Activated CD8-positive, alpha-beta memory T cell treated with anti-CD3 and anti-CD28 coated beads, Interleukin-2, amount 50 U/mL, for 4 hours (primary cell): ENCODE data around the gene SYTL2.
A peak's percentile ranks its signal among the peaks of the same experiment; 100 is the strongest.

Experiments
- DNase-seq: peaks from one replicate; pipeline ENCODE4 v3.0.0-alpha.2; 2020

SYTL2 gene

DNA sequence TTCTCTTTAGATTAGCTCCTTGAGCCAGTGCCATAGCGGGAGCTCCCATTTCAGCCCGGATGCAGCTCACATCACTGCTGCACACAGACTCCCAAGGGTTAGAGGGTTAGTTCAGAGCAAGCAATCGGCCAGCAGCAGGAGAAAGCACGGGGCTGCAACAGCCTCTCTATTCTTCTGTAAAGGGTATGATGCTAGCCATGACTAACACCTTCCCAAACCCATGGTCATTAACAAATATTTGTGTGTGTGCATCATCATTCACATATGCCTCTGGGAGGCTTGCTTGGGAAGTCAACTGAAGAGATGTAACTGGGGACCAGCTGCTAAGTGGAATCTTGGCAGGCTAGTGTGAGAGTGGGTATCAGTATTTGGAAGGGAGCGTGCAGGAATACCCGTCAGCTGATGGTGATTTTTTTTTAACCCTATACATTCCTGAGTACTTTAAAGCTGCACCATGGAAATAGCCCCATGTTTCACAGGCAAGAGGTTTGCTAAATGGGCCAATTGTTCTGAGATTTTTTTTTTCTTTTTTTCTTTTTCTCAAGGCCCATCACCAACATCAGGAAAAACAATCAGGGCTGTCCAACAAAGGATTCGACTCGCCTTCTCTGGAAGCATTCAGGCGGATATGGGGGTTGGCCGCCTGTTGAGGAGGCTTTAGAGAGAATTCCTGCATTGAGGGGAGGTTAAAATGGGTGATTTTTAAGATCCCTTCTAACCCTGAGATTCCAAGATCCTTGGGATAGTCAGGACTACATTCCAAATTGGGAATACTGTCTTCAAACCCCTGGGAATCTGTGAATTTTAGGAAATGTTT lies 91.7 kb downstream of the SYTL2 start:
- DNase-seq = no peak

DNA sequence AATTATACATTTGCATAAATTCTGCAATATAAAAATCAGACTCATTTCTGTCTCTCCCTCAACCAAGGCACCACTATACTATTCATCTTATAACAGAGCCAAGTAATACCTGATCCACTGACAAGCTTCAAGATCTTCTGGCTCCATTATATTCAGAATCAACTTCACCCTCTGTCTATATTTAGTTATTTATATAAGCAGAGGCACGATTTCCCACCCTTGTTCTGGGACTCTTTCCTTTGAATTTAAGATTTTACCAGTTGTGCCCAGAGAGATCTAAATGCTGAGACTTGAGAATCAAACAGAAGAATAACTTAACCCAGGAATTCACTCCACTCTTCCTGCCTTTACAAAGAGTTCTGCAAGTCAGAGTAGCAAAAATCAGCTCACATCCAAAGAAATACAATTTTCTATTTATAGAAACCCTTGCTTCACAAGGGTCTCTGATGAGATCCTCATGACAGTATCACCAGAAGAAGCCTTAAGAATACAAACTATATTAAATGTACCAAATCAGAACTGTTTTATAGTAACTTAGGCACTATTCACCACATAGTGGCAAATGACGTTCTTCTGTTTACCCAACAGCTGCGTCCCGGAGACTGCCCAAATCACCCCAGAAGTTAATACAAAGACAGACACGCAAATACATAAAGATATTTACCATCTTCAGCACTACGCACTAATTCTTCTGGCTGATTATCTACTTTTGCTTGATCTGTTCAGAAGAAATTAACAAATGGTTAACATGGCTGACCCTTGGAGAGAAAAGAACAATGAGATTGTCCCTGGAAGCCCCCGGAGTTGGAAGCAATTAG lies 92.6 kb downstream of the SYTL2 start:
- DNase-seq = no peak

DNA sequence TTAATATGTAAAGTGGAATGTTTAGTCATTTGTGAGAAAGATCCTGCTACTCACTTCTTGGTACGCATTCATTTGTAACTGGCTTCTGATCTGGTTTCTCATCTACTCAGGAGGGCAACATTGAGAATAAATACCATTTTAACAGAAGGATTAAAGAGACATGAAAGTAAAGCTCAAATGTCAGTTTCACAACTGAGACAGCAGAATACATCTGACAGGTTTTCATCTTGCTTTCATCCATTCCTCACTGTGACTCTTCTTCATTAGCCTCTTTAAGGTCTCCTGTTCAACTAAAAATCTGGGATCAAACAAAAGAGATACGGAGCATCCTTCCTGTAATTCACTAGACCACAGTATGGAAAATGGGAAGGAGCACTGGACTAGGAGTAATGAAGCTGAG lies 93.5 kb downstream of the SYTL2 start:
- no peak for DNase-seq

DNA sequence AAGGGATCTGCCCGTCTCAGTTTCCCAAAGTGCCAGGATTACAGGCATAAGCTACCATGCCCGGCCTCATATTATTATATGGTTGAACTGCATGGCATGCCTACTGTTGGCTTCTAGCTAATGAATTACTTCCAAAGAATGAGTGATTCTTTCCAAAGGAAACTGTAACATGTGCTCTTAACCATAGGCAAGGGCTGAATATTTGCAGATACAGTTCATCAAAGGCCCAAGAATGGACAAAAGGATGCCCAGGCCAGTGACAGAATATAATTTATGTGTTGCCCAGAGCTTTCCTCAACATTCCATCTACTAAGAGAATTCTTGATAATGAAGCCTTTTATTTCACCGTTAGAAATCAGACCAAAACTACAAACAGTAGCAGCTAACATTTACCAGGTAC lies 98.0 kb downstream of the SYTL2 start:
- DNase-seq = no peak

DNA sequence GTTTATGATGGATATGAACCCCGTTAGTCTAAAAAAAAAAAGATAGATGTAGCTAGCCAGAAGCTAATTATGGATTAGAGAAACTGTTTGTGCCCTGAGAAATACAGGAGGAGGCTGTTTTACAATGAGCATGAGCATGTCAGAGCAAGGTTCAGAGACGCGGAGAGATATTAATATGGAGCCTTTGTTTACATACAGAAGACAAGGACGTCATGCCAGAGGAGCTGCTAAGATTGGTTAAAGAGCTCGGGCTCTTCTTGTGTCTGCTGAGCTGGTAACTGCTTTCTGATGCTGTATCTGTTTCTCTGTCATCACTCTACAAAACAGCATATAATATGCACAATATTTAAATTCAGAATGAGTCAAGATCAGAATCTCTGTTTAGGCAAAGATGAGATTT lies 100.0 kb downstream of the SYTL2 start:
- no peak for DNase-seq

DNA sequence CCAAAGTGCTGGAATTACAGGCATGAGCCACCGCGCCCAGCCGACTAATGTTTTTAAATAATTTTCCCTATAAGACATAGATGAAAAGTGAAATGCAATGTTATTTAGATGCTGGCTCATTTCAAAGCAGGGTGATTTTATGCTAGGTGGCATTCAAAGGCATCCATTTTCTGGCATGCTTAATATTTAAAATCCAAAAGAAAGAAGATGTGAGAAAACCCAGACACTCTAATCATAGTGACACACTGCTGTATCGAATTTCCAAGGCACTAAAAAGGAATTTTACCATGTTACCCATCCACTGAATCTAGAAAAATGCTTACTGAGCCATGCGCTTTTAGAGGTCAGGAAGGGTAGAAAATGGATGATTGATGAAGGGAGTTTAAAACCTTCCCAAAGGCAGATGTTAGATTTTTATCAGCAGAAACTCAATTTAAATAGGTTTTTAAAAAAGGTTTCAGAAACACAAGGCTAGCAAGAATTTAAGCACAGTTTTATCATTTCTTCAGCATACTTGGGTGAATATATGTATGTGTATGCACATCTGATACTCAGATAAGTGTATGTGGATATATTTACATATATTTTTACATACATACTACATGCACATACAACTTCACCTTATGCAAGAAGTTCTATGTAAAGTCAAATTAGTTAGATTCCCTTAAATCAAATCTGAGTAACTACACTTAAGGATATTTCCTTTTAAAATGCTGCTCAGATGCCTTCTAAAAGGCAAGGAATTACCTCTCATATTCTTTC lies 100.8 kb downstream of the SYTL2 start:
- no peak for DNase-seq

DNA sequence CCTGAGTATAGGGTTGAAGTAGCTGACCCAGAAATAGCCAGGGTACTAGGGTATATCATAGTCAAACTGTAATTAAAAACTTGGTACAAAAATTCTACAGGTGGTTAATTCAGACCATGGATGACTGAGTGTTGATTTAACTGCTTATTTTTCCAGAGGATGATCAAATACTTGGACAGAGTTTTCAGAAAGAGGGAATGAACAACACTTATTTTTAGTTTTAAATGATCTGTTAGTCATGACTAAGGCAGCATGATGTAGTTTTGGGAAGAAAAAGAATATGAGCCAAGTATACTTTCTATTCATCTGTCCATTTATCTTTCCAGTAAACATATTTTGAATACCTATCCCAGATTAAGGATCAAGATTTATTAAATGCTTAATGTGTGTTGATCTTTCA lies 105.1 kb downstream of the SYTL2 start:
- no peak for DNase-seq

DNA sequence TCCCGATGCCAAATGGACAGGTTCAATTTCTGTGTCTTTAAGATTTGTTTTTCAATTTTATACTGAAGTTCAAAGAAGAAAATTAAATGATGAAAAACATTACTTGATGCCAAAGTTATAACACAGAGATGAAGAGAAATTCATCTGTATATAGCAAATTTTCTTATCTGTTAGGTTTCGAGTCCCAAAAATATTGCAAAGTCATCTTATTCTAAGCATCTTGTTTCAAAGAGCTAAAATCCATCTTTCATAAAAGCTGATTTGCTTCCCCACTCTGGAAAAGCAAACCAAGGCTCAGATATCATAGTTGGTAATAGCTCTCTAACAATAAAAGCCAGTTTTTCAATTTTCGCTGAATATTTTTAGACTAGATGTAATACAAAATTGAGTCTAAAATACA lies 106.0 kb downstream of the SYTL2 start:
- no peak for DNase-seq

DNA sequence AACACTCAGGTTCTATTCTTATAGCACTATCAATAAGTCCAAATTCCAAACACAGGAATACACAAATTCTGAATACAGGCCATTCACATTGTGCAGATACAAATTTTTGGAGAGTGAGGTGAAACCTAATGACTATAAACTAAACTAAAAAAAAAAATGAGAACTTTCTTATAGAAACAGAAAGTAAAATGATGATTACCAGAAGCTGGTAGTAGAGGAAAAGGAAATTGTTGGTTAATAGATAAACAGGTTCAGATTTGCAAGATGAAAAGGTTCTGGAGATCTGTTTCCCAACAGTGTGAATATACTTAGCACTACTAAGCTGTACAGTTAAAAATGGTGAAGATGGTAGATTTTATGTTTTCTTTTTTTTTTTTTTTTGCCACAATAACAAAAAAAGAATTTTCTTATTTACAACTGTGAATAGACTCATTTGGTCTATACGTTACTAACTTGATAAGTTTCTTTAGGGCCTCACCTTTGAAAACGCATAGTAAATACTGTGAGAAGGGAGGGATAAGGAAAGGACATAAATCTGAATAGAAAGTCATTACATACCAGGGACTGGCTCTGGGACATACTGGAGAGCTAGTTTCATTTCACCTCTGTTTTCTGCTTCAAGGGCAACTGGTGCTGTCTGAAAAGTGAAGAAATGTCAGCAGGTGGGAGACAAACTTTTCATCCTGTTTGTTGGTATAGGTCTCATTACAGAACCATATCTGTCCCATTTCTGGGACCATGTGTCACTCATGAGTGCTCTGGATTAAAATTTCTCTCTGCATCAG lies 110.8 kb downstream of the SYTL2 start:
- no peak for DNase-seq

DNA sequence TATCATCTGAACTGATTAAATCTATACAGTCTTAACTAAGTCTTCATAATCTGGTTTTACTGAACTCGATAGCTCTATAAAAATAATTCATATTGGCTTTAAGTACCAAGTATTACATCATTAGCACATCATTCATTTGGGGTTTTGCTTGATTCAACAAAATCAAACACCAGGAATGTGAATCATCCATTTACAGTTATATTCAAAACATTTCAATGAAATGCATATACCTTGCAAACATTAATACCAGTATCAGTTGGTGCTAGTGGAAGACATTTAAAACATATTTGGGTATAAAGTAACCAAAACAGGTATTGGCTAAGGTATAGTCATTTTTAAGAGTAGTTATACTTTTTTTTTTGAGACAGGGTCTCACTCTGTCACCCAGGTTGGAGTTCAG lies 112.7 kb downstream of the SYTL2 start:
- DNase-seq = no peak

DNA sequence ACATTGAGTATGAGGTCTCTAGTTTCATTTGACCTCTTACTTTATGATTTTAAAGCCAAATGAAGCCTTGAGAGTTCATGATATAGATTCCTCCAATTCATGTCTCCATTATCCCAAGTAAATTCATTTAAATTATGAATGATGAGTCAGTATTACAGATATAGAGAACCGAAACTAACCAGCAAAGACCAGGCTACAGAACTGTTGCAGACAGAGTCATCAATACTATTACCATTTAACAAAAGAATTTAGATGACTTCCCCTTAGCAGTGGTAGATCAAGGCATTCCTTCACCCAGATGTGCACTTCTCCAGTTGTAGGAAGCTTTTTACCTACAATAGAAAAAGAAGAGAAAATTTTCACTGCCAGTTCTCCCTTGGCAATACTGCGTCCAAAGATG lies 113.2 kb downstream of the SYTL2 start:
- DNase-seq = no peak

DNA sequence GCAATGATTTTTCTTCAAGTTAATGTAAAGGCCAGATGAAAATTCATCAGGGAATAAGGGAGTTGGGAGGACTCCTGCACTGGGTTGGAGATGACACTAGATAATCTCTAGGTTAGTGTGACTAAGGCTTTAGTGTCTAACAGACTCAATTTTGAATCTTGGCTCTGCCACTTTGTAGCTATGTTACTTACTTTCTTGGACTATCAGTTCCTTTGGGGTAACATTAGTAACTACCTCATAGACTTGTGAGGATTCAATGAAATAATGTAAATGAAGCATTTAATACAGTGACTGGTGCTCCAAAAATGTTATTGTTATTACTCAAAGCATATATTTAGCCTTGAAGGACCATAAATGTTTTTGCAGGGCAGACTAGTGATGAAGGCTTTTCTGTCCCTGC lies 115.4 kb downstream of the SYTL2 start:
- no peak for DNase-seq

DNA sequence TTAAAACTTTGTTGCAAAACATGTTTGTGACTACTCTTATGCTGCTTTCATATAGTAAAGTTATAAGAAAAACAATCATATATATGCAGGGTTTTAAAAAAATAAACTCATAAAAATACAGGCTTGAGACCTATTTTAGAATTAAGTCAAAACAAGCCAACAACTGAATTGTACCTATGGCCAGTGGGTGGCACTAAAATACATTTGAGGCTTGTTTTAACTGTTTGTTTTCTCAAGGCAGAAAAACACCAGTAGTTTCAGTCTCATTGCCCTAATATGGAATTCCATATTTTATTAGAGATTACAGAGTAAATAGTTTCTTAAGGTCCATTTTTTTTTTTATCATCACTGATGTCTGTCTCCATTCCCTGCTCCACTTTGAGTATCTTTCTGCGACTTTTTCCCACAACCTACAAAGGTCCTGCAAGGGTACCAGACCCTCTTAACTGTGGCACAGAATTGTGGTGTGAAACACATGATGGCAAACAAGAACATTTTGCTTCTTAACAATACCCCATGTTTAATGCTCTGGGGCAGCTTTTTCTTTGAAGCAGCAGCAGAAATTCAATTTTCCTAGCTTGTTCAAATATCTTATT lies 116.5 kb downstream of the SYTL2 start:
- DNase-seq = no peak

DNA sequence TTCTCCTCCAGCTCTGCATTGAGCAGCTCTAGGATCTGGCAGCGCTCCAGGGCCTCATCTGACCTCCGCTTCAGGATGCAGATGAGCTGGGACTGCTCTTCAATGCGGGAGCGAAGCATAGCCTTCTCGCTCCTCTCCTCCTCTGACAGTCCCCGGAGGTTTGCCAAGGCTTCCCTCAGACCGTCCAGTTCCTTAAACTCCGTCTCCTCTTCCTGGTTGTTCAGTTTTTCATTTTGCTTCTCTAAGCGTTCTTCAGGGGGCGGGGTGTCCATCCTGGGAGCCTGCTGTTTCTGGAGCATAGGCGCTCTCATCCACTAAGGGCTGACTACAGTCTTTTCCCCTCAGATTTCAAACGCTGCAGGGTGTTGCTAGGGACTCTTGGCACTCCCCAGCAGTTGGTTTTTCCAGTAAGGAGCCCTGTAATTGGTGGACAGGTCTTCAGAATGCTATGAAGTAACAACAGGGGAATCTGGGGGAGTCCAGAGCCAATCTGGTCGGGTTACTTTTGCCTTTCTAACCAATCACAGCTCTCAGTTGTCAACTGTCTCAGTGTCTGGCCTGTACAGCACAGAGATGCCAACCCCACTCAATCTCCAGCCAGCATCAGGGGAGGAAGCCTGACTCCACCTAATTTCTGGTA lies 125.0 kb downstream of the SYTL2 start, which contains the start of gene CCDC89:
TSS of gene CCDC89 (minus strand) at position 376 of the 640 bp plus-strand sequence. CDS start at position 311, 65 bp downstream.
- no peak for DNase-seq

DNA sequence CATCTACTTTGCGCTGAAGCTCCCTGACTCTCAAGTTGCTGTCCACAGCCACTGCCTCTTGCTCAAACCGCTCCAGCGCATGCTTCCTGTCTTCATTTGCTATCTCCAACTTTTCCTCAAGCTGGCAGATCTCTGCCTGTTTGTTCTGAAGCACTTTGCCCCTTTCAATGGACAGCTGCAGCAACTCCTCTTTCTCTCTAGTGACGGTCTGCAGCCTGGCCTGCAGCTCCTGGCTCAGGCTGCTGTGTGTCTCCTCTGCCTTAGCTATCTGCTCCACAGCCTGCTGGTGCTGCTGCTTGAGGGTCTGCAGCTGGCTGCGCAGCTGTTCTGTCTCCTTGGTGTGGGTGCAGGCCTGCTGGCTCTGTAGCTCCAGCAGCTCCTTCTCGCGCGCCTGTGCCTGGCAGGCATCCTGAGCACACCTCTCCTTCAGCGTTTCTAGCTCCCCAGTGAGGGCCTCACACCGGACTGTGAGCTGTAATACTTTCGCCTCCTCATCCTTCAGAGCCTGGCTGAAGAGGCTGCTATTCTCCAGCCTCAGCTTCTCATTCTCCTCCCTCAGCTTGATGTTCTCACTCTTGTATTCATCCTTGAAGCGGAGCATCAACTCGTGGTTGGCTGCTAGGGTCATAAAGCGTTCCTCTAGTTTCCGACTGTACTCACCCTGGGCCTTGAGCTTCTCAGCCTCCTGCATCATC lies 125.7 kb downstream of the SYTL2 start:
- no peak for DNase-seq

DNA sequence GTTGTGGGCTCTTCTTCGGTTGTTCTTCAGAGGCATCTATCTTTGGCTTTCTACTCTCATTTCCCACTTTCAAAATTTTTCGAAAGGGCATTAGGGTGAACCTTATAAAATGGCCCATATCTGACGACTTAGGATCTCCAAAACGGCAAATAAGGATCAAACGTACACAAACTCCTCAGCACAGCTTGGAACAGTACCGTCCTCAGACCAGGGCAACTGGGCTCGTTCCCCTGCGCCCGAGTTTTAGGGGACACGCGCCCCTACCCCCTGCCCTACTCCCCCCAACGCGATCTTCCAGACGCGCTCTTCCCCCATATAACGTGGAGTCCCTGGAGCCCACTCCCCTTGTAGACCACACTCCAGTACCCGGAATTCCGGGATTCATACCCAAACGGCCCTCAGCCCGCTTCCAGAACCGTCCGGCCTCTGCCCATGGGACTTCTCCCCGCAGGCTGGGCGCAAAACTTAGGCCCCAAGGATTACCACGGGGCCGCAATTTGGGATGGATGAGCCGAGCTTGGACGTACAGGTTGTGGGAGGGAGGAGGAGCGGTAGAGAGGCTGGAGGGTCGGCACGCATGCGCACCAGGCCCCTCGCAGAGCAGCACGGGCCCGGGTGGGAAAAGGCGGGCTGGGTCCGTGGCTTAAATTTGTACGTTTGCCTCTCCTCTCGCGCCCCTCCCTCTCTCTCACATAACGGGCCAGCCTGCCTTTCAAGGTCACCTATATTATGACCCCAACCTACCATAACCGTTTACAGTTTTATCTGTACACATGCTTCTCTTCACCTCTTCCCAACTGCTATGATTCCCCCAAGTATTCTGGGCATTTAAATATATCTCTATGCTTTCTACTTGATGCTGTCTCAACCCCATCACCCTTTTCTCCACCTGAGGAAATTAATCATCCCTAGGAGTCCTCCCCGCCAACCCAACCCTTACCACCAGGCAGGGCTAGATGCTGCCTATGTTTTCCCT lies 128.3 kb downstream of the SYTL2 start:
- DNase-seq = peak; percentile 70

DNA sequence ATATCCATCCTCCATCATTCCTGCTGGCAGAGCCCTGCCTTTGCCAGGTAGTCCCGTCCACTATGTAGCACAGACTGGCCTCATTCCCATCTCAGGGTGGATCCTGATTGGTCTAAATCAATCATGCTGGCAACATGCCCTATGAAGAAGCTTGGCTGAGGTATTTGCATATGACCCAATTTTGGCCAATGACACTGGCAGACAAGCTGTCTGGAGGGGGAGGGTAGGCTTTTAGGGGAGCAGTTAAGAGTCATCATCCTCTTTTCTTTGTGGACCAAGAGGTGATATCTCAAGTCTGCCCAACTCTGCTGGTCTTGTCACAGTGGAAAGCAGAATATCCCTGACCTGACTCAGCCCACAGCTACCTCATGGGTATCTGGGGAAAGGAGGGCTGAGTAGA lies 130.0 kb downstream of the SYTL2 start:
- DNase-seq = no peak

DNA sequence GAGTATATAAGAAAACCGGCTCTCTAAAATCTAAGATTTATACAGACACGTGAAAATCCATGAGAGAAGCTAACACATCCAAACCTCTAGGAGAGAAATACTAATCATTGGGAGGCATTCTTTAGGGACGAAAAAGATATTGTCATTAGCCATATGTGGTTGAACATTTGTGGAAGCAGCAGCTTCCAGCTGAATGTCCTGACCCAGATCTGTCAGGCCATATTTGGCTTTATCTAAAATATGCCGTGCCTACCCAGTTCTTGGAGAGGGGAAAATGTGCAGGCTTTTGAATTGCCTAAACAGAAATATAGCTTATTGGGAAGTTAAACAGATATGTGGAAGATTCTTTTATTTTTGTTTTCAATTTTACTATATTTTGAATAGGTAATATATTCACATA lies 131.4 kb downstream of the SYTL2 start:
- DNase-seq = no peak

DNA sequence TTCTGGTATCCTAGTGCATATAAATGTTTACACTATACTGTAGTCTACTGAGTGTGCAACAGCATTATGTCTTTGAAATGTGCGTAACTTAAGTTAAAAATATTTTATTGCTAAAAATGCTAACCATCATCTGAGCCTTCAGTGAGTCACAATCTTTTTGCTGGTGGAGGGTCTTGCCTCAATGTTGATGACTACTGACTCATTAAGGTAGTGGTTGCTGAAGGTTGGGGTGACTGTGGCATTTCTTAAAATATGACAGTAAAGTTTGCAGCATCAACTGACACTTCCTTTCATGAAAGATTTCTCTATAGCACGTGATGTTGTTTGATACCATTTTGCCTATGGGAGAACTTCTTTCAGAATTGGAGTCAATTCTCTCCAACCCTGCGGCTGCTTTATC lies 137.5 kb downstream of the SYTL2 start:
- DNase-seq = no peak
